ENCODE data around the gene HOXA7. TPM values are rescaled to one million over a fixed set of nuclear protein-coding genes. Genes with fewer than 3 reads are reported as not detected.

Gene HOXA7
- total and polyA plus RNA-seq, 11 donors = 0.29 TPM; not detected in 10

DNA sequence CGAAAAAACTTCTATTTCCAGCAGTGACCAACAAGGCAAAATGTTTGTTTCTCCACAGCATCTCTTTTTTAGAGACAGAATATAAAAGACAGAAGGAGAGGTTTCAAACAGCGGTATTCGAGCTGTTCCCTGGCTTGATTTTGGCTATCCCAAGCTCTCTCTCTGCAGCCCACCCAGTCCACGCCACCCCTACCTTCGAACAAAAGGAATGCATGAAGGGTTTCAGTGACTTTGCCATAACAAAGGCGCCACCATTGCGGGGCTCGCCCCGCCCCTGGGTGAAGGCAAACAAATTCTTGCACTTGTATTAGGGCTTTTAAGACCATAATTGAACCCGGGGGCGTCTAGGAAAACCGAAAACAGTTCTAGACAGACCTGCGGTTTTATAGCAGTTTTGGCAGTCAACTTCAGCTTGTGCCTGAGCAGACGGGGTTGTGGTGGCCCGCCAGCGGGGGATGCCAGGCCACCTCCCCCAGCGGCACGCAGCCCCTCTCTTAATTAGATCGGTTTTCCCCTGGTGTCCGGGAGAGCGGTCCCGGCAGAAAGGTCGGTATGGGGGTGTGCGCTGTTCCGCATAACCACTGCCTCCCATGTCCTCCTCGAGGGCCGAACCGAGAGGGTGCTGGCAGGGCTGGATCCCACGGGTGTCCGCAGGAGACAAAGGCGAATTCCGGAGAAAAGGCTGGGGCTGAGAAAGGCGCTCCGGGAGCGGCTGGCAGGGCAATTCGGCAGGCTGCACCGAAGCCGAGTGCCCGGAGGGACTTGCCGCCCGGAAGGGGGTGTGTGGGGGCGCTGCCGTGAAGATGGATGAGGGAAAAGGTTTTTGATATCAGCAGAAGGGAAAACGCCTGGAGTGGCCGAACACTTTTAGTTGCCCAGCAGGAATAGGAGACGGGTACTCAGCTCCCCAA lies 31.3 kb upstream of the HOXA7 start:
- H3K9me3 ChIP-seq = no peaks in the 10 kb centered on the region
- TF ChIP-seq CTCF (IDR thresholded peaks at IDR 0.05) = no peak
- no peak for TF ChIP-seq POLR2A (IDR thresholded peaks at IDR 0.05)
- H3K36me3 ChIP-seq = no peaks in the 10 kb centered on the region
- intact Hi-C loops (cut with DNase I) = no loop called here
- peaks cover 86 to 100% (median 100%) of the 10 kb centered on the region in 9 donors for H3K27me3 ChIP-seq
- peak overlapping the region in 3 of 12 donors; percentile 1 to 44 (median 1) for H3K4me3 ChIP-seq
- peak overlapping the region in 1 of 12 donors; percentile 91 for H3K27ac ChIP-seq
- H3K4me1 ChIP-seq = peaks cover 4 to 63% (median 34%) of the 10 kb centered on the region in 12 donors
- peak in 1 of 5 donors; percentile 40 for DNase-seq
- 3 to 7% (median 6%) methylated on average over 32 to 46 of the region's 46 CpGs for WGBS, 4 donors
- ATAC-seq = no peak

DNA sequence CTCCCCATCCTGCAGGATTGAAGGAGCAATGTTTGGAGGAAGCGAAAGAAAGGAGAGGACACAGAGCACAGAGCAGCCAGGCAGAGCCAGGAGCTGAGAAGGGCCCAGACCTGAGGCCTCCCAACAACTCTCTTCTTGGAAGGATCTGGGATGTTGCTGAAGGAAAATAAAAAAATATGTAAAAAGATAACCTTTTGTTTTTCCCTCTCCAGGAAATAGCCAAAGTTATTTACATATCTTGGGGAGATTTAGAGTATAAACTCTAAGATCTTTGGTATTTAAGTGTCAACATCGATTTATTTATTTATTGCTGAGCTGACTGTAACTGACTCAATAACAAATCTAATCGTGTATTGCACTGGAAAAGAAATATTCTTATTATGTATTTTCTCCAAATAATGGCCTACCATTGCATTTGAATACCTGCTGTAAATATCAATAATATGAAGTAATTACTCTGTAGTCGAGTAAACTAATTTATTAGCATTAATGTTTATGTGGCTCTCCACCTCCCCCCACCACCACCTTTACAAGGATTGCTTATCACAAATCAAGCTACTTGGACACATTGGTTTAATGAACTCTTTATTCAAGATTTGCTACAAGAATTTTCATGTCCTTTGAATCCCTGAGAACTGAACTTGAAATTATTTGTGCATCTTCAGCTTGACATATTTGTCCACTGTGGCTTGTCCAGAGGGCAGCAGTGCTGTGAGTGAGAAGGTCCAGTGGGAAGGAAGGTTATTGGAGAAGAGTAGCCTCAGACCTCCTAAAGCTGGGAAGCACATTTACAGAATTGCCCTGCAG lies 30.4 kb upstream of the HOXA7 start:
- no peak for DNase-seq
- Histone ChIP-seq H3K27me3 (peaks cover 84 to 100% (median 100%) of the 10 kb centered on the region in 9 donors), H3K36me3 (no peaks in the 10 kb centered on the region), H3K4me1 (peaks cover 4 to 56% (median 33%) of the 10 kb centered on the region in 12 donors), H3K9me3 (no peaks in the 10 kb centered on the region), H3K27ac (peak overlapping the region in 1 of 12 donors; percentile 91), H3K4me3 (no peak overlapping the region)
- TF ChIP-seq POLR2A (IDR thresholded peaks at IDR 0.05) (no peak), CTCF (IDR thresholded peaks at IDR 0.05) (no peak)
- WGBS, 4 donors = 22 to 39% (median 34%) methylated on average over 4 of the region's 4 CpGs
- no peak for ATAC-seq
- intact Hi-C loops (cut with DNase I) = no loop called here

- Histone ChIP-seq H3K9me3 (no peaks in the 10 kb centered on the region), H3K36me3 (no peaks in the 10 kb centered on the region), H3K4me3 (no peak overlapping the region), H3K4me1 (peaks cover 4 to 55% (median 33%) of the 10 kb centered on the region in 12 donors), H3K27ac (peak overlapping the region in 1 of 12 donors; percentile 91), H3K27me3 (peaks cover 83 to 100% (median 100%) of the 10 kb centered on the region in 9 donors)
- intact Hi-C loops (cut with DNase I) = no loop called here
- no peak for ATAC-seq
- 4 to 13% (median 10%) methylated on average over 22 to 24 of the region's 24 CpGs for WGBS, 4 donors
- DNase-seq = no peak
- TF ChIP-seq CTCF (IDR thresholded peaks at IDR 0.05) (no peak), POLR2A (IDR thresholded peaks at IDR 0.05) (no peak)
Observed at GRCh38 chr7:27185854-27186667, 29.6 kb upstream of the HOXA7 start.

Data from heart left ventricle (tissue), 16 donors.